ENCODE results near the gene SUSD1.
"Not testable (repeated sequence)": the region's sequence is repeated elsewhere in the genome, so short reads cannot be mapped to it uniquely, and the experiment has no call there.

The SUSD1 gene

DNA sequence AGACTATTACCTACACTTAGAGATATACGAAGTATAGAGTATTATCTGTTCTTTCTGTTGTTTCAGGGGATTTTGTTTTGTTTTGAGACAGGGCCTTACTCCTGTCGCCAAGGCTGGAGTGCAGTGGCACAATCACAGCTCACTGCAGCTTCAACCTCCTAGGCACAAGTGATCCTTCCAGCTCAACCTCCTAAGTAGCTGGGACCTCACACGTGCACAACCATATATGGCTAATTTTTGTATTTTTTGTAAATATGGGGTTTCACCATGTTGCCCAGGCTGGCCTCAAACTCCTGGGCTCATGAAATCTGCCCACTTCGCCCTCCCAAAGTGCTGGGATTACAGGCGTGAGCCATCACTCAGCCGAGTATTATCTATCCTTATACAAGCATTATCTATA, 45.9 kb downstream of the SUSD1 start:
- DNase-seq: no peak

DNA sequence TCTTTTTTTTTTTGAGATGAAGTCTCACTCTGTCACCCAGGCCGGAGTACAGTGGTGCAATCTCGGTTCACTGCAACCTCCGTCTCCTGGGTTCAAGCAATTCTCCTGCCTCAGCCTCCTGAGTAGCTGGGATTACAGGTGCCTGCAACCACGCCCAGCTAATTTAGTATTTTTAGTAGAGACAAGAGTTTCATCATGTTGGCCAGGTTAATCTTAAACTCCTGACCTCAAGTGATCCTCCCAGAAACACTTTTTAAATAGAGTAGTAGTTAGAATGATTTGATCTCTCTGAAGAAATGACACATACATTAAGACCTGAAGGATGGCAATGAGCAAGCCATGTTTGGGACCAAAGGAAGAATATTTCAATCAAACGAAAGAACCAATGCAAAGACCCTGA, 46.7 kb downstream of the SUSD1 start:
- not testable (repeated sequence) for DNase-seq

DNA sequence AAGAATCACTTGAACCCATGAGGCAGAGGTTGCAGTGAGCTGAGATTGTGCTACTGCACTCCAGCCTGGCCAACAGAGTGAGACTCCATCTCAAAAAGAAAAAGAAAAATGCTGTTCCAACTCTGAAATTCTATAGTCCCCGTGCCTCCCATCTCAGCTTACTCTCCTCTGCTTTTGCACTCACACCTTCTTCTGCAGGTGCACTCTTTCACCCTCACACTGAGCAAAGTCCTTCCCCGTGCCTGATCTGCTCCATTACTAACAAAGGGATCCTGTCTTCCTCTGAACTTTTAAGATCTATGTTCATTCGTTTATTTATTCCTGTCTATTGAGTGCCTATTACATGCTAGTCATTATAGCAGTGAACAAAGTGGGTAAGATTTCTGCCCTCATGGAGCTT, 47.8 kb downstream of the SUSD1 start:
- no peak for DNase-seq

DNA sequence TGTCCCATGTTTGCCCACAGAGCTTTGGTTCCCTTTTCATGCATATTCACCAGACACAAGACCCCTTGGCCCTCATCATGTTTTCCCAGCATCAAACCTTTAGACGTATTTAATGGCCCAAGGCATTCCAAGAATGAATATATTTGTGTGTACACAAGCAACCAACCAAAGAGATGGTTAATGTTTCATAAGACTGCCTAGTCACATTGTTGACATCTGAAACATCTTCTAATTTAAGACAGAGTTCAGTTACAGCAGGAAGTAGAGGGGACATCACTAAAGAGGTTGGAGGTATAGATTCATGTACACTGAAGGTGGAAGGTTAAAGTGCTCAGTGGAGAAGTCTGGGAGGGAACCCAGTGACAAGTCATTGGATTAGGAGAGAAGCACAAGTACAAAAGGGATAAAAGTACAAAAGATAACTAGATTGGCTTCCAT, 49.1 kb downstream of the SUSD1 start:
- DNase-seq: no peak

DNA sequence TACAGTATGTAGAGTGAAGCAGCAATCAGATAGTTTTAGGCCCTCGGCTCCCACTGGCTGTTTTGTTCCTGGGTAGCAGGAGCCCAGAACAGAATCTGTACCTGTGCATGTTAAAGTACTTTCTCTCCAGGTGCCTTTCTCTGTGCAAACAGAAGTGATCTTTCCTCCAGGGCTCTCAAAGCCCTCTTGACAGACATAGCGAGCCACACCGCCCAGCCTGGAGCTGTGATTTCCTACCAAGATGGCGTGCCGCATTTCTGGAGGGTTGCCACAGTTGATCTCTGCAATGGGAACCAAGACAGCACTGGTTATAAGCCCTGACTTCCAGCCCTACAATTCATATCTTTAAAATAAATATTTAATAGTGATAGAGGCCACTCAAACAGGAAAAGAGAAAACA, 50.9 kb downstream of the SUSD1 start:
- no peak for DNase-seq

DNA sequence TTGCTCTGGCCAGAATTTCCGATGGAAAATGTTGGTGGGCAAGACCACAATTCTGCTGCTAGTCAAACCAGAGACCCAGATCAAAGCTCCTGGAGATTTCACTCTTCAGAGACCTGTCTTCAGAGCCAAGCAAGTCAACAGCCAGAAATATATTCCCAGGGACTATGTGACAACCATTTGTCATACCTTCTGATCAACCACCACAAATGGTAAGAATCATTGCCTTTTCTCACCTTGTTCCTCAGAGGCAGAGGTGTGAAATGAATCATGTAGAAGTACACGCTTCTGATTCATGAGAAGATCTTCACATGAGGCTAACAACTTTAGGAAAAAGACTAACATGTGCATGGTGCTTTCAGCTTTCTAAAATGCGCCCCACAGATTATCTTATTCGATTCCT, 53.5 kb downstream of the SUSD1 start:
- no peak for DNase-seq

DNA sequence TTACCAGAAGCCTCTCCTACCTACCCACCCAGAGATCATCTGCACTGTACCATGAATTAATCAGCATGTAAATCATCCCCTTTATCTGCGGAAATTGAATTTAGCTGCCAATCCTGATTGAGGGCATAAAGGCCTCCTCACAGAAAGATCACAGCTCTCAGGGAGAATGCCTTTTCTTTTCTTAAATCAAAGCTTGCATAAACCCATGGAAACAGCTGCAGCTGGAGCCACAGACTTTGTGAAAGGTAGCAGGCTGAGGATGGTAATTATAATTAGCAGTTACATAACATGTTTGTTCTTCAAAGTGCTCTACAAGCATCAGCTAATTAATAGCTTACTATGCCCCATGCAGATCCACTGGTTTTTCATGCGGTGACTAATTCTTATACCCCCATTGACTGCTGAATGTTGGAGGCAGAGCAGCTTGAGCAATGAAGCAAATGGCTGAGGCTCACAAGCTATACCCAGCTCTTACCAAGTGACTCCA, 54.6 kb downstream of the SUSD1 start:
- DNase-seq: no peak

DNA sequence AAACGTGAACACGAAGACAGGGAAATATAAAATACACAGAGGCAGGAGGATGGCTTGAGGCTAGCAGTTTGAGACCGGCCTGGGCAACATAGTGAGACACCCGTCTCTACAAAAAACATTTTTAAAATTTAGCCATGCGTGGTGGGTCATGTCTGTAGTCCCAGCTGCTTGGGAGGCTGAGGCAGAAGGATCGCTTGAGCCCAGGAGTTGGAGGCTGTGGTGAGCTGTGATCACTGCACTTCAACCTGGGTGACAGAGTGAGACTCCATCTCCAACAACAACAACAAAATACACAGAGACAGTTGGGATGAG, 55.1 kb downstream of the SUSD1 start:
- DNase-seq: no peak

DNA sequence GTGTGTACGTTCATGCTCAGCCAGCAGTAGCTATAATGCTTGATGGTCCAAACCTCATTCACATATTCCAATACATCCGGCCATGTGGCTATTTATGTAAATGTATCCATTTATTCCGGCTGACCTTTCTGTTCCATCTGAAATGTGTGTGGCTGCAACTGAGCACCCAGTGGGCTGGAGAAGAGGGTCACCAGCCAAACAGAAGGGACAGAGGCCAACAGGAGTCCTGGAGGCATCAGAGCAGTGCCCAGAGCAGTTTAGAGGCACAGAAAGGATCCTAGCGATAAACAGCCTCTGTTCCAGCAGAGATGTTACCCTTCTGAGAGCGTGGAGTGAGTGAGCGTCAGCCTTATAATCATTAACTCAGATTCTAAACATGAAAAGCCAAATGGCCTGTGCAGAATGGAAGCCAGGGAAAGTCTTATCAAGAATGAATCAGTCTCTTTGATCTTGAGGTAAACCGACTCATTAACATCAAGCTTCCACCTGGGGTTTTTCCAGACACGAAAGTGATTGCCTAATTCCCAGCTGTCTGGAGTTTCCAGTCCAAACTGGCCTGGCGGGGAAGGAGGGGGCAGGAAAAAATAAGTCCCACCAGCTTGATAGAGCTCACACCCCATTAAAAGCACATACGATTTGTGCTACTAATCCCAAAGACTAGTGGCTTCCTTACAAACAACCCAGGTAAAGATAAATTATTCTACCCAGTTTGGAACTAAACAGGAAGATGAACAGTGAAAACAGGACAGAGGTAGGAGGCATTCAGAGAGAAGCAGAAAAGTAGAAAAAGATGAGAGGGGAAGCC, 55.7 kb downstream of the SUSD1 start:
- no peak for DNase-seq

DNA sequence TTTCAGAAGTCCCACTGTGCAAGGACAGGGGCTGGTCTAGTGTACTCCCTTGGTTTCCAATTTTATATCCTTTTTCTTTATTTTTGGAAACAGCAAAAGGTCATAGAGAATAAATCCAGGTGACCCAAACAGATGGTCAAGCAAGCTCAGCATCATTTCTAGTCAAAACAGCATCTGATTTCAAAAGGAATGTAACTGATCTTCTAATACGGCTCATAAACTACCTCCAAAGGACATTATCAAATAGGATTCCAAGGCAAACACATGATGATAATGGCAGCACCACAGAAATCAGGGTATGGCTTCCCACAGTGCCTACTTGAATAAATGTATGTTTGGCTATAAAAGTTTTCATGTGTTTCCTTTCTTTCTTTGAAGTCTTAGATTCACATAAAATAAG, 57.1 kb downstream of the SUSD1 start:
- DNase-seq: no peak

DNA sequence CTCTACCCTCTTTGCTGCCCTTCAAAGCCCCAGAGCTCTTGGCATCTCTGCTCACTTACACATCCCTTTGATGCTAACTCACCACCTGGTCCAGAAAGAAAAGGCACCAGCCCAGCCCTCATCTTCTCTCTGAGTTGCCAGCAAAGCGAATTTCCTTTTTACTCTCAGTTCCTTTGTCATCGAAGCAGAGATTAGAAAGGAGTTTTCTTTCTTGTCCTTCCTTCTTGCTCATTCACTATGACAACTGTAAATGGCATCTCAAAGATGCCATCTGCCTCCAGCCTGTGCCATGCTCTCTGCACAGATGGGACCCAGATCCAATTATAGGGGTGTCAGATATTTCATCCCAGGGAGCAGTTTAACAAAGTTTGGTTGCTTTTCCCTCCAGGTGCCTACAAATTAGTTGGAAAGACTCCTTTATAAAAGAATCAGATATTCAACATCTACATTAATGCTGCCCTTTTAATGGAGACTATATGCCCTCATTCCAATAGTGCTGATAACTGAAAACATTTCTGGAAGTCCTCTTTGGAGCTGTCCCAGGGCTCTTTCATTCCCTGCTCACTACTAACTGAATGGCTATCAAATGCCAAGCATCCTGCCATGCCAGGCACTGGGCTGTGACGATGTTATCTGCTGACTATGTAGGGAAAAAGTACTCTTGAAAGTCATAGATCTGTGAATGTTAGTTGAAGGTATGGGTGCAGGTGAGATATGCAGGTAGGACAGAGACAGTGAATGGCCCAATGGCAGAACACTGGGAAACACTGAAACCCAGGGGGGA, 58.9 kb downstream of the SUSD1 start:
- DNase-seq: no peak

DNA sequence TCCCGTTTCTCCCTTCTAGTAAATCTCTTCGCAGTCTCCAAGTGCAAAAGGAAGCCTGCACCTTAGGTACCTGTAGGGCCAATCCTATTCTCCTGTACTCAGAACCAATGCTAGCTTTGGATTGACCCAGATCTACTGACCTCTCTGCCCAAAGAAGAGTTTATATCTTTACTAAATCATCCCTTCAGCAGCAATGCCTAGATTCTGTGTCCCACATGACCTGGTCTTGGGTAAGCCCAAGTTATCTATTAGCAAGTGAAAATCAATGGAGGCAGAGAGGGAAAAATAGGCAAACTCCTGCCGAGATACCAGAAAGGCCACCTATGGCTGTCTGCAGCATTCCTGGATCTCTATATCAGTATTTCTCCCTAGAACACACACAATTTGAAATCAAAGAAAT, 60.0 kb downstream of the SUSD1 start:
- no peak for DNase-seq

DNA sequence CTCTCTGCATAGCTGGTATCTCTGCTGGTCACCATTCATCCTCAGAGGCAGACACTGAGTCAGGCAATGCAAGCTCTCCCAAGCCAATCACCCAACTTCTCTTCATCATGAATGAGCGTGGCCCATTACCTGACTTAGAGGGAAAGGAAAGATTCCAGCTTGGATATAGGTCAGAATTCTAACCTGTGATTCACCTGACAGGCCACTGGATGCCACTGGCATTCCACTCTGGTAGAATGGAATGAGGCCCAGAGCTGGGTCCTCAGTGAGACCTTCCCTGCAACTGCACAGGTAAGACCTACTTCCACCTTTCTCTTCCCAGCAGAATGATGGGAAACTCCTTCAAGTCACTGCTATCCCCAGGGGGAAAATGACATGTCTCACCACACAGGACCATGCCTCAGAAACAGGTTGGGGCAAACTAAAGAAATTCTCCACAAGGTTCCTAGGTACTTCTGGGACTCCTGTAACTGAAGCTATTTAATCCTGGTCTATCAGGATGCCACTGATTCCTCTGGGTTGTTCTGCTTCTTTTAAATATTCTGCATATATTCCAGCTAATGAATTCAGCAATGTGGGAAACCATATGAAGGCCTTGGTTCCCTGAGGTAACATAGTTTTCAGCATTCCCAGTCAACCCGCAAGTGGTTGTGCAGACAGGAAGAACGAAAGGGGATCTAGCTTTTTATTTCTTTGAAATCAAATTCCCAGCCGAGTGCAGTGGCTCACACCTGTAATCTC, 62.0 kb downstream of the SUSD1 start:
- DNase-seq: no peak

DNA sequence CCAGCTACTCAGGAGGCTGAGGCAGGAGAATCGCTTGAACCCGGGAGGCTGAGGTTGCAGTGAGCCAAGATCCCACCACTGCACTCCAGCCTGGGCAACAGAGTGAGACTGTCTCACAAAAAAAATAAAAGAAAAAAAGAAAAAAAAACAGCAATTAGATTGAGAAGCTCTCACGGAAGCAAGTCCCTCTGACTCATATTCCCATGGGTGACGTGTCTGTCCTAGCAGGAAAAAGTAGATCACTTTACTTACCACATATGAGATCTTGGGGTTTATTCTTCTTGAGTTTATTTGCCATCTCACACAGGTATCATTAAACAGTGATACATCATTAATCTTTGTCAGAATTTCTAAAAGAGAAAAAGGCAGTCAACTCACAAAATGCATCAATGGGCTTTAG, 62.6 kb downstream of the SUSD1 start:
- DNase-seq: no peak

DNA sequence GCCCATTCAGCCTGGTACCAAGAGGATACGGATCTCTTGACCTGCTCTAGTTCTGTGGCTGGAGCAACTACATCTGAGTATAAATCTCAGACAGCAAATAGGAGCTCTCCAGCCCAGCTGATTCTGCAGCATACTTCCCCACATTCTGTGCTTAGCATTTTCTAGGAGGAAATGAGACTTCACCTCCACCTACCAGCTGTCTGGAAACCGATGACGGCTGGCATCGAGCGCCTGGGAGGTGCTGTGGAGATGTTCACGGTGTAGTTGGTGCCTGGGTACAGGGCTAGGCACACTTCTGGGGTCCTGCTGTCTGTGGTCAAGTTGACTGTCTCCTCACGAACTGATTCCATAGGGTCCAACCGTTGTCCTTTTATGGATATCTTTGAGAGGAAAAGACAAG, 63.6 kb downstream of the SUSD1 start:
- no peak for DNase-seq

DNA sequence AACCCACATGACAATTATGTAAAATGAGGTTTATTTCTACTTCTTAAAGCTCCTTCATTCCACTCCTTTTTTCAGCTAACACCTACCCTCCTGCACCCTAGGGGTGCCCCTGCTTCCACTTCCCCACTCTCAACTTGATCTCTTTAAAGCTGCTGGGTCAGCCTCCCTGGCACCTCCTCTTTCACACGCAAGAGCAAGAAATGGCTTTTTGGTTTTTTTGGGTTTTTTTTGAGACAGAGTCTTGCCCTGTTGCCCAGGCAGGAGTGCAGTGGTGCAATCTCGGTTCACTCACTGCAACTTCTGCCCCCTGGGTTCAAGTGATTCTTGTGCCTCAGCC, 64.4 kb downstream of the SUSD1 start:
- DNase-seq: no peak

DNA sequence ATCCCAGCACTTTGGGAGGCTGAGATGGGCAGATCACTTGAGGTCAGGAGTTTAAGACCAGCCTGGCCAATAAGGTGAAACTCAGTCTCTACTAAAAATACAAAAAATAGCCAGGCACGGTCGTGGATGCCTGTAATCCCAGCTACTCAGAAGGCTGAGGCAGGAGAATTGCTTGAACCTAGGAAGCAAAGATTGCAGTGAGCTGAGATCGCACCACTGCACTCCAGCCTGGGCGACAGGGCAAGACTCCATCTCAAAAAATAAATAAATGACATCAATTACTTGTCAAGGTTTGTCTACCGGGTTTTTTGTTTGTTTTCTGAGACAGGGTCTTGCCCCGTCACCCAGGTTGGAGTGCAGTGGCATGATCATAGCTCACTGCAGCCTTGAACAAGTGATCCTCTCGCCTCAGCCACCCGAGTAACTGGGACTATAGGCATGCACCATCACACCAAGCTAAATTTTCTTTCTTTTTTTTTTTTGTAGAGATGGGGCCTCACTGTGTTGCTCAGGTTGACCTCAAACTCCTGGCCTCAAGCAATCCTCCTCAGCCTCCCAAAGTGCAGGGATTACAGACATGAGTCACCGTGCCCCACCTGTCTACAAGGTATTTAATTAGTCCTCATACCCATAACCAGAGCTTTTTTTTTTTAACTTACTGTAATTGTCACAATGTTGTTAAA, 64.9 kb downstream of the SUSD1 start:
- no peak for DNase-seq

DNA sequence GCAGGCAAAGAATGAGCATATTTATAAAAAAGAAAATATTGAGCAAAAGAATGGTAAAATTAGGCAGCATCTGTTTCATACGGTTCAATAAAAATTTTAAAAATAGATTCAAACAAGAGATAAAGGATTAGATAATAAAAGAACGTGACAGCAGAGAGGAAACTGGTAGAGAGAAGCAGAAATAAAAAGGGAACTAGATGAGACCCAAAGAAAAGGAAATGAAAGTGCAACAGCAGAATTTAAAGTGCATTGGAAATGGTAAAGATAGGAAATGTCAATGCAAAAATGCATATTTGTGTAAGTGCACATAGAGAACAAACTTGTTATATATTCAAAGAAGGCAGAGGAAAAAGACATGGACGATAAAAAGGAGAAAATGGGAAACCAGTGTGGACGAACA, 70.2 kb downstream of the SUSD1 start:
- peak; percentile 64 for DNase-seq

DNA sequence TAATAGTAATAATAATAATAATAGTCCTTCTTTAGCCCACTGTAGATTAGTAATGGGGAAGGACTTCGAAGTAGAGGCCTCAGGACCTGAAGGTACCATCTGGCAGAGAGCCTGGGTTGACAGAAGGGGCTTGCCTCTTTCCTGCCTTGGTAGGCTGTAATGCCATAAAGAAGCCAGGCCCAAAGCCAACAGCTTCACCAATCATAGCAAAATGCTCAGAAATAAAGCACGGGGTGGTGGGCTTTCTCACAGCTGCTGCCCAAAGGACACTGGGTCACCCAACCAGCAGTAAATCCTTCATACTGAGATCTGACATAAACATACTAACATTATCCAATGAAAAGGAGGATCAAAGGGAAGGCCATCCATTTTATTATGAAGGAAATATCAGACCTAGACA, 70.7 kb downstream of the SUSD1 start:
- no peak for DNase-seq

DNA sequence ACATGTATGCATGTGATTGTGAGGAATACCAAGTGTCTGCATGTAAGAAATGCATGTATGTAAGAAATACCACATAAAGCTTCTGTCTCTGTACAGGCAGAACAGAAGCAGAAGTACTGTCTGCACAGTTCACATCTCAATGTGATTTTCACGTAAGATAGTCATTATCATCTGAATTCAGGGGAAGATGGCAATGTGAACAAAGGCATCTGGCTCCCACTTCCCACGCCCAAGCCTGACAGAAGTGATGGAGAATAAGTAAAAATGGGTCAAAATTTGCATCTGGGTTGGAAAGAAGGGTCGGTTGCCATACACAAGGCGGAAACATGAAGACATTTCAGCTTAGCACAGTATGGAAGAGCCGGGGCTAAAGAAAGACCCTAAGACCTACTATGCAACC, 71.7 kb downstream of the SUSD1 start:
- no peak for DNase-seq

DNA sequence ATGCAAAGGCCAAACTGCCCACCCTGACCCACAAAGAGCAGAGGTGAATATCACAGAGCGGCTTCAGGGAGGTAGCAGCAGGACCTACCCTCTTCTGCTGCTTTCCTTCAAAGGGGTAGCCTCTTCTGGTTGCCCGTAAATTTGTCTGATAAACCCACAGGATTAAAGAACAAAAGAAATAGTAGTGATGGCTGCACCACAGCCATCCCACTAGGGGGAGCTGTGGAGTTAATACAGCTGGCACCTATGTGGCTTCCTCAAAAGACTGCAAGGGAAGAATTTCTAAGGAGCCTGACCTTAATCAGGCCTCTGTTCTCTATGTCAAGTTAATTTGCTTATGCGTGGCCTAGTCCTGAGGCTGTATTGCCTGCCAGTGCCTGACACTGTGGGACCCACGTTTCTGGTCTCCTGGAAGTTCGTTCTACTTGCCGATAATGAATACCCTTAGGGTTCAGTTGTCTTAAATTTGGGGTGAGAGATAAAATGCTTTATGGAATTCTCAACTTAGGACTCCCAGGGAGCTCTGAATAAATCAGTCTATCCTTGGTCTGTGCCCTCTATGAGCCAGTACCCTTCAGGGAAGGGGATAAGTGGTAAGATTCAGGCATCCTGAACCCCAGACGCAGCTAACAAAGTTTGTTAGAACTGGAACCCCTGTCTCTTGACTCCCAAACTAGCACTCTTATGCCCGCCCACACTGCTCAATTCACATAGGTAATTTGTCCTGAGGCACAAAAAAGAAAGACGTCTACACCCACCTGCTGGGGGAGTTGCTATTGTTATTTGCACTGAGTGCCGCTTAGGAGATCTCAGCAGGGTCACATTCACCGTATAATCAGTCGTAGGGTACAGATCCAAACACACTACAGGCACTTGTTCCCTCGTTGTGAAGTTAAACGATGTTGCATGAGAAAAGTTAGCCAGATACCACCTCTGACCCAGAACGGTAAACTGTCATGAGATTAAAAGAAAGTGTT, 77.1 kb downstream of the SUSD1 start:
- DNase-seq: no peak

Data from SIG-M5 (cell line).